Common myeloid progenitor, CD34-positive (primary cell): Measurements from ENCODE around the gene SLC35F6.

Experiments
- CTCF ChIA-PET: fragments of 350-600 bp; sonication (Branson Sonifier 250); formaldehyde crosslinking; loops from one replicate; lab custom pipeline; 2021; ENCODE audit warnings: antibody characterized with exemption; lab: Charles Lee
- POLR2A ChIA-PET: fragments of 350-600 bp; sonication (Branson Sonifier 250); formaldehyde crosslinking; loops from one replicate; lab custom pipeline; 2021; ENCODE audit warnings: antibody characterized with exemption; lab: Charles Lee
- DNase-seq, 3 donors: peaks; one replicate each; pipeline versions ENCODE4 v3.0.0 to v3.0.0-alpha.2; 2013
- H3K27ac ChIP-seq, 2 experiments: 1 replicate in 1 of 2; 2 replicates in 1 of 2; pipeline ENCODE4 v1.7.0; 2013; ENCODE audit warnings: inconsistent platforms in 2 of 2, low read length in 2 of 2, mild to moderate bottlenecking in 2 of 2, low read depth in 1 of 2, moderate library complexity in 1 of 2; ENCODE audit not compliant: severe bottlenecking in 2 of 2, insufficient read depth in 1 of 2, poor library complexity in 1 of 2
- H3K27me3 ChIP-seq, 5 experiments: replicated peaks in 2 of 5; 1 replicate in 3 of 5; 2 replicates in 2 of 5; pipeline versions ENCODE4 v1.6.1 to v1.7.0; 2013; ENCODE audit warnings: low read length in 4 of 5, mild to moderate bottlenecking in 2 of 5, moderate library complexity in 2 of 5, inconsistent platforms in 1 of 5; ENCODE audit not compliant: insufficient read depth in 5 of 5, control insufficient read depth in 4 of 5
- H3K36me3 ChIP-seq, 4 experiments: 1 replicate in 2 of 4; 2 replicates in 2 of 4; pipeline versions ENCODE4 v1.6.1 to v1.7.0; 2013; ENCODE audit warnings: low read length in 3 of 4, control low read depth in 1 of 4, mild to moderate bottlenecking in 1 of 4; ENCODE audit not compliant: control insufficient read depth in 4 of 4, insufficient read depth in 4 of 4
- H3K4me1 ChIP-seq, 4 experiments: 1 replicate in 3 of 4; 2 replicates in 1 of 4; pipeline versions ENCODE4 v1.6.1 to v1.7.1; 2013; ENCODE audit warnings: low read length in 3 of 4, mild to moderate bottlenecking in 3 of 4, control low read depth in 1 of 4, inconsistent platforms in 1 of 4, moderate library complexity in 1 of 4; ENCODE audit not compliant: control insufficient read depth in 4 of 4, insufficient read depth in 4 of 4; ENCODE audit errors: control extremely low read depth in 1 of 4
- H3K4me3 ChIP-seq, 7 experiments: 1 replicate in 4 of 7; 2 replicates in 3 of 7; pipeline versions ENCODE4 v1.5.1 to v1.7.0; 2013; ENCODE audit warnings: mild to moderate bottlenecking in 7 of 7, low read length in 6 of 7, moderate library complexity in 6 of 7, inconsistent platforms in 2 of 7, low read depth in 2 of 7, control low read depth in 1 of 7; ENCODE audit not compliant: insufficient read depth in 4 of 7, control insufficient read depth in 1 of 7; ENCODE audit errors: extremely low read depth in 1 of 7
- H3K9me3 ChIP-seq, 5 experiments: 1 replicate in 4 of 5; 2 replicates in 1 of 5; pipeline versions ENCODE4 v1.6.1 to v1.7.1; 2013; ENCODE audit warnings: low read length in 4 of 5, mild to moderate bottlenecking in 2 of 5, inconsistent platforms in 1 of 5, low read depth in 1 of 5, moderate library complexity in 1 of 5; ENCODE audit not compliant: control insufficient read depth in 4 of 5, insufficient read depth in 2 of 5; ENCODE audit errors: control extremely low read depth in 1 of 5
- WGBS: methylation state at CpG from one replicate; pipeline ENCODE4 v1.1.5; 2013; ENCODE audit not compliant: insufficient coverage; 5-methylcytosine and 5-hydroxymethylcytosine counted together

Gene SLC35F6

GRCh38 chr2:26816893-26817292 lies 52.8 kb downstream of the SLC35F6 start:
- CTCF ChIA-PET = interaction anchor here (0.8 kb wide), 1 partner anchor 29 kb away, joined by 3 read pairs; no protein-coding TSS in a partner anchor
- Histone ChIP-seq H3K27ac (no peak overlapping the region), H3K27me3 (peaks cover 0 to 3% (median 0%) of the 10 kb centered on the region in 5 experiments), H3K36me3 (no peaks in the 10 kb centered on the region), H3K4me1 (peaks cover 0 to 3% (median 0%) of the 10 kb centered on the region in 4 experiments), H3K9me3 (no peaks in the 10 kb centered on the region), H3K4me3 (no peak overlapping the region)
- 86% methylated on average over 2 of the region's 3 CpGs for WGBS
- POLR2A ChIA-PET = no interaction called here
- no peak for DNase-seq

- no peaks in the 10 kb centered on the region for H3K36me3 ChIP-seq
- POLR2A ChIA-PET = no interaction called here
- H3K4me3 ChIP-seq = no peak overlapping the region
- CTCF ChIA-PET = no interaction called here
- no peak overlapping the region for H3K27ac ChIP-seq
- 100% methylated on average over 5 of the region's 5 CpGs for WGBS
- no peaks in the 10 kb centered on the region for H3K9me3 ChIP-seq
- peaks cover 0 to 4% (median 2%) of the 10 kb centered on the region in 4 experiments for H3K4me1 ChIP-seq
- DNase-seq = no peak
- peaks cover 0 to 3% (median 0%) of the 10 kb centered on the region in 5 experiments for H3K27me3 ChIP-seq
These were observed 54.2 kb downstream of the SLC35F6 start for GRCh38 chr2:26818255-26818654.

- H3K4me3 ChIP-seq = no peak overlapping the region
- CTCF ChIA-PET = no interaction called here
- H3K9me3 ChIP-seq = no peaks in the 10 kb centered on the region
- POLR2A ChIA-PET = no interaction called here
- 96% methylated on average over 6 of the region's 6 CpGs for WGBS
- peaks cover 0 to 3% (median 0%) of the 10 kb centered on the region in 5 experiments for H3K27me3 ChIP-seq
- H3K36me3 ChIP-seq = no peaks in the 10 kb centered on the region
- no peak for DNase-seq
- no peak overlapping the region for H3K27ac ChIP-seq
- peaks cover 0 to 4% (median 2%) of the 10 kb centered on the region in 4 experiments for H3K4me1 ChIP-seq
These were observed 54.9 kb downstream of the SLC35F6 start for GRCh38 chr2:26818972-26819371.

DNA sequence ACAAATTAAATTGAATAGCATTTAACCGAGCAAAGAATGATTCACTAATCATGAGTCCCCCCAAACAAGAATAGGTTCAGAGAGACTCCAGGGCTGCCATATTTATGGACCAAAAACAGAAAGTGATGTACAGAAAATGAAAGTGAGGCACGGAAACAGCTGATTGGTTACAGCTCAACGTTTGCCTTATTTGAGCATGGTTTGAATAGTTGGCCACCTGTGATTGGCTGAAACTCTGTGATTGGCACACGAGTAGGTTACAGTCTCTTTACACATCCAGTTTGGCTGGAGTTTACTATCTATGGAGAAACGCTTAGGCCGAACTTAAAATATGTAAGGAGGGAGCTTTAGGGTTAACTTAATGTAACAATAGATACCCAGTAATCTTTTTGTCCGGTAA lies 56.8 kb downstream of the SLC35F6 start:
- peaks cover 0 to 4% (median 2%) of the 10 kb centered on the region in 4 experiments for H3K4me1 ChIP-seq
- H3K27ac ChIP-seq = no peak overlapping the region
- DNase-seq = no peak
- H3K9me3 ChIP-seq = no peaks in the 10 kb centered on the region
- H3K4me3 ChIP-seq = no peak overlapping the region
- peaks cover 0 to 3% (median 0%) of the 10 kb centered on the region in 5 experiments for H3K27me3 ChIP-seq
- ChIA-PET POLR2A (no interaction called here), CTCF (no interaction called here)
- WGBS = 90% methylated on average over 4 of the region's 7 CpGs
- H3K36me3 ChIP-seq = no peaks in the 10 kb centered on the region

- Histone ChIP-seq H3K27ac (no peak overlapping the region), H3K36me3 (no peaks in the 10 kb centered on the region), H3K9me3 (no peaks in the 10 kb centered on the region), H3K4me1 (peaks cover 0 to 4% (median 0%) of the 10 kb centered on the region in 4 experiments), H3K27me3 (peaks cover 0 to 5% (median 0%) of the 10 kb centered on the region in 5 experiments), H3K4me3 (no peak overlapping the region)
- DNase-seq = no peak
- POLR2A ChIA-PET = no interaction called here
- WGBS = no CpG with 5 or more reads among the region's 6 CpGs
- CTCF ChIA-PET = interaction anchor here (1.0 to 1.1 kb wide), 2 partner anchors 19 to 23 kb away, joined by 3 to 4 read pairs; no protein-coding TSS in a partner anchor
These were observed 58.8 kb downstream of the SLC35F6 start for GRCh38 chr2:26822877-26823276.
